Endothelial cell of umbilical vein (primary cell): ENCODE data around the gene ATP6V0C. TPM values are rescaled to one million over a fixed set of nuclear protein-coding genes. Genes with fewer than 3 reads are reported as not detected.

Source experiments
- Bru-seq: library from RNA; stranded (reverse); fragments of 400-500 nt; gene quantifications from one replicate; lab custom pipeline; 2021; lab: Mats Ljungman, UMichigan
- BruChase-seq, 2 experiments: library from RNA; stranded (reverse); fragments of 400-500 nt; gene quantifications; one replicate each; lab custom pipeline; 2021; lab: Mats Ljungman, UMichigan
- BruUV-seq: library from RNA; stranded (reverse); fragments of 400-500 nt; replicated peaks from 2 replicates; lab custom pipeline; 2021; lab: Mats Ljungman, UMichigan
- CTCF ChIA-PET: fragments of 300-600, 350-600 bp; sonication (Branson Sonifier 250); formaldehyde crosslinking; loops from one replicate; lab custom pipeline; 2021; ENCODE audit warnings: antibody characterized with exemption, inconsistent platforms; lab: Charles Lee
- POLR2A ChIA-PET: fragments of 300-600, 350-600 bp; sonication (Branson Sonifier 250); formaldehyde crosslinking; loops from one replicate; lab custom pipeline; 2021; ENCODE audit warnings: antibody characterized with exemption, inconsistent platforms; lab: Charles Lee
- DNase-seq: peaks from one replicate; pipeline ENCODE4 v3.0.0-alpha.2; 2011; ENCODE audit warnings: low read depth, low spot score
- FAIRE-seq: peaks from 2 replicates; lab custom pipeline; 2011; peaks lifted over from hg19 to GRCh38; lab: Jason Lieb, UNC
- H2AFZ ChIP-seq: 2 replicates; pipeline ENCODE4 v1.6.0; 2012; ENCODE audit warnings: low read depth, low read length, control low read depth, inconsistent platforms
- H3K27ac ChIP-seq: 2 replicates; pipeline ENCODE4 v1.5.1; 2011; ENCODE audit warnings: low read depth, mild to moderate bottlenecking, control low read depth, low read length, moderate library complexity; ENCODE audit not compliant: insufficient read depth
- H3K27me3 ChIP-seq, 2 experiments: 2 replicates each; pipeline versions ENCODE4 v1.6.0 to v1.6.1; 2011; ENCODE audit warnings: low read length in 2 of 2, mixed read lengths in 1 of 2; ENCODE audit not compliant: control insufficient read depth in 2 of 2, insufficient read depth in 2 of 2
- H3K36me3 ChIP-seq, 2 experiments: 2 replicates in 1 of 2; 3 replicates in 1 of 2; pipeline ENCODE4 v1.5.1; 2011; ENCODE audit warnings: low read length in 2 of 2, mild to moderate bottlenecking in 1 of 2, moderate library complexity in 1 of 2; ENCODE audit not compliant: control insufficient read depth in 2 of 2, insufficient read depth in 2 of 2; ENCODE audit errors: extremely low read depth in 1 of 2
- H3K4me1 ChIP-seq: 3 replicates; pipeline ENCODE4 v1.5.1; 2011; ENCODE audit warnings: mild to moderate bottlenecking, low read length; ENCODE audit not compliant: control insufficient read depth, insufficient read depth; ENCODE audit errors: extremely low read depth
- H3K4me2 ChIP-seq: 2 replicates; pipeline ENCODE4 v1.6.1; 2011; ENCODE audit warnings: low read length, control low read depth, mixed read lengths; ENCODE audit not compliant: insufficient read depth
- H3K4me3 ChIP-seq, 3 experiments: fragments of 200-600 bp in 1 of 3; sonication (generic), shearing (Covaris generic) in 1 of 3; replicated peaks in 1 of 3; 2 replicates each; pipeline ENCODE4 v1.5.1; 2011 to 2016; ENCODE audit warnings: control low read depth in 3 of 3, low read length in 3 of 3, mild to moderate bottlenecking in 2 of 3, inconsistent platforms in 1 of 3, low read depth in 1 of 3, moderate library complexity in 1 of 3; ENCODE audit not compliant: insufficient read depth in 1 of 3
- H3K79me2 ChIP-seq: 2 replicates; pipeline ENCODE4 v1.6.0; 2012; ENCODE audit warnings: low read length, inconsistent platforms; ENCODE audit not compliant: control insufficient read depth, insufficient read depth
- H3K9ac ChIP-seq: replicated peaks from 2 replicates; pipeline ENCODE3; 2011; ENCODE audit warnings: low read length, control low read depth; ENCODE audit not compliant: insufficient read depth; ENCODE audit errors: extremely low read depth
- H3K9me1 ChIP-seq: replicated peaks from 3 replicates; pipeline ENCODE4 v1.6.0; 2011; ENCODE audit warnings: mild to moderate bottlenecking, low read length; ENCODE audit not compliant: control insufficient read depth, insufficient read depth; ENCODE audit errors: extremely low read depth
- H3K9me3 ChIP-seq: replicated peaks from 2 replicates; pipeline ENCODE4 v1.5.1; 2012; ENCODE audit warnings: low read length, inconsistent platforms; ENCODE audit not compliant: control insufficient read depth, insufficient read depth
- H4K20me1 ChIP-seq: replicated peaks from 2 replicates; pipeline ENCODE3; 2011; ENCODE audit warnings: mild to moderate bottlenecking, low read length; ENCODE audit not compliant: control insufficient read depth, insufficient read depth; ENCODE audit errors: extremely low read depth
- CTCF ChIP-seq, 2 donors: IDR thresholded peaks; 1 replicate in 1 of 2; 2 replicates in 1 of 2; pipeline ENCODE4 v1.5.1; 2011; ENCODE audit warnings: low read length in 2 of 2, mild to moderate bottlenecking in 2 of 2, moderate library complexity in 2 of 2, control low read depth in 1 of 2, inconsistent platforms in 1 of 2, low read depth in 1 of 2; ENCODE audit not compliant: insufficient read depth in 1 of 2; ENCODE audit errors: extremely low read depth in 1 of 2
- EZH2 ChIP-seq: IDR thresholded peaks from 2 replicates; pipeline ENCODE4 v1.6.1; 2012; ENCODE audit warnings: borderline replicate concordance, low read depth, mild to moderate bottlenecking, moderate library complexity, low read length, inconsistent platforms; ENCODE audit not compliant: severe bottlenecking
- FOS ChIP-seq: IDR thresholded peaks from 2 replicates; pipeline ENCODE4 v1.6.1; 2011; ENCODE audit warnings: mild to moderate bottlenecking, low read length, moderate library complexity, borderline replicate concordance; ENCODE audit not compliant: insufficient read depth
- GATA2 ChIP-seq: IDR thresholded peaks from 2 replicates; pipeline ENCODE4 v1.7.0; 2011; ENCODE audit warnings: low read depth, mild to moderate bottlenecking, moderate library complexity, mixed read lengths, low read length; ENCODE audit not compliant: insufficient read length, insufficient read depth
- JUN ChIP-seq: IDR thresholded peaks from 2 replicates; pipeline ENCODE4 v1.6.1; 2011; ENCODE audit warnings: borderline replicate concordance, low read depth; ENCODE audit not compliant: insufficient read length, insufficient read depth
- MAX ChIP-seq: IDR thresholded peaks from 2 replicates; pipeline ENCODE4 v1.6.1; 2011; ENCODE audit not compliant: insufficient read depth, insufficient read length
- MYC ChIP-seq: IDR thresholded peaks from one replicate; pipeline ENCODE4 v1.6.1; 2011; ENCODE audit warnings: mild to moderate bottlenecking, low read depth, low read length
- POLR2A ChIP-seq: IDR thresholded peaks from 2 replicates; pipeline ENCODE4 v1.6.1; 2012; ENCODE audit warnings: low read depth, mild to moderate bottlenecking, control low read depth, low read length
- POLR2AphosphoS5 ChIP-seq: IDR thresholded peaks from 2 replicates; pipeline ENCODE4 v1.6.1; 2012; ENCODE audit warnings: low read depth, mild to moderate bottlenecking, control low read depth, low read length, moderate library complexity; ENCODE audit not compliant: insufficient read depth
- dilution Hi-C: fragments of 300-500 bp; cut with MboI; formaldehyde crosslinking; loops from one replicate; pipeline ENCODE4 v1.15.0; 2019; ENCODE audit warnings: low sequenced_read_pairs; ENCODE audit not compliant: extremely low pct_ligation_motif_present
- intact Hi-C: fragments of 100-400 bp; cut with micrococcal nuclease; formaldehyde crosslinking; loops from one replicate; pipeline ENCODE4 v1.10.0; 2022
- long read RNA-seq: library from polyadenylated mRNA; stranded (forward); transcript quantifications from one replicate; pipeline ENCODE4 v2.0.0, GENCODE V29; 2021
- polyA minus RNA-seq, 3 experiments: library from RNA; depleted of rRNA, polyadenylated mRNA; stranded (reverse); fragments of >200 nt; gene quantifications; 1 replicate in 1 of 3; 2 replicates in 2 of 3; pipeline ENCODE4 v1.2.3, GENCODE V29; 2011
- polyA plus RNA-seq, 4 experiments: library from polyadenylated mRNA; depleted of rRNA in 3 of 4; stranded (reverse) in 3 of 4; unstranded in 1 of 4; fragments of >200 nt; gene quantifications; 2 replicates each; pipeline versions ENCODE4 v1.2.1 to v1.2.3, GENCODE V29; 2011 to 2012; ENCODE audit warnings: missing spikeins in 1 of 4
- total RNA-seq: library from RNA; stranded (reverse); gene quantifications from 2 replicates; pipeline ENCODE4 v1.2.3, GENCODE V29; 2021

The ATP6V0C gene
- total RNA-seq, result 187 and 194 TPM in 2 replicates
- 122 and 146 TPM in 2 replicates for polyA plus RNA-seq
- 82.0 and 82.5 TPM in 2 replicates for polyA plus RNA-seq (2011; cell fraction: cytosol; rRNA removed)
- polyA plus RNA-seq (2011; cell fraction: nucleus; rRNA removed), result 37.3 and 44.2 TPM in 2 replicates
- 209 and 256 TPM in 2 replicates for polyA plus RNA-seq (2012)
- 31.4 and 43.3 TPM in 2 replicates for polyA minus RNA-seq
- 112 TPM for polyA minus RNA-seq (2011; cell fraction: cytosol; rRNA and poly(A)+ RNA removed)
- 19.4 and 31.2 TPM in 2 replicates for polyA minus RNA-seq (2011; cell fraction: nucleus; rRNA and poly(A)+ RNA removed)
- percentile 56 among the genes with signal in this experiment for Bru-seq, nascent RNA
- BruChase-seq, experiment 1, labeled RNA remaining after a 6-hour chase, result percentile 64 among the genes with signal in this experiment
- BruChase-seq, experiment 2, labeled RNA remaining after a 2-hour chase, result percentile 49 among the genes with signal in this experiment
- long read RNA-seq, transcript ATP6V0C-201 (3 exons, 1,175 nt), result major isoform, 208 of 213 reads
- long read RNA-seq, partial matches to known transcripts, result 0 of 213 reads
- long read RNA-seq, other reads (novel, unspliced or antisense), result 0 of 213 reads

- H3K4me1 ChIP-seq, result peaks cover 23% of the 10 kb centered on the region
- H3K4me2 ChIP-seq, result peak within 1 kb of the TSS; percentile 89
- no peak for TF ChIP-seq JUN
- peak; percentile 96 for TF ChIP-seq POLR2A
- peak; percentile 99 for TF ChIP-seq POLR2AphosphoS5
- no peak for TF ChIP-seq MYC
- no peak for TF ChIP-seq CTCF (IDR thresholded peaks at IDR 0.05; ENCODE audit: extremely low read depth in 1 of 2, insufficient read depth in 1 of 2, low read depth in 1 of 2, low read length in 2 of 2)
- no peak for TF ChIP-seq GATA2
- no peak for TF ChIP-seq EZH2
- TF ChIP-seq MAX, result peak; percentile 79
- no peak for TF ChIP-seq FOS
- H3K9me3 ChIP-seq, result no peaks in the 10 kb centered on the region
- H3K36me3 ChIP-seq, result no peaks in the 10 kb centered on the region
- BruUV-seq, result no TSS peak
- H3K27ac ChIP-seq, result peak within 1 kb of the TSS; percentile 72
- H3K4me3 ChIP-seq, result peak within 1 kb of the TSS; percentile 52 to 91 (median 73)
- H3K27me3 ChIP-seq, result no peaks in the 10 kb centered on the region
- CTCF ChIA-PET, result no interaction called here
- peaks cover 48% of the 10 kb centered on the region for H3K79me2 ChIP-seq
- intact Hi-C loops (no loop called here), dilution Hi-C loops (no loop called here)
- H4K20me1 ChIP-seq, result peaks cover 2% of the 10 kb centered on the region
- FAIRE-seq (peak; percentile 77), DNase-seq (peak; percentile 76)
- POLR2A ChIA-PET, result no interaction called here
- H3K9ac ChIP-seq, result peak within 1 kb of the TSS; percentile 88
- H3K9me1 ChIP-seq, result no peaks in the 10 kb centered on the region
- peak within 1 kb of the TSS; percentile 75 for H2AFZ ChIP-seq
These were observed at the start of gene ATP6V0C for GRCh38 chr16:2513405-2514332. ATP6V0C (plus strand) TSS chr16:2513952; CDS start chr16:2514104, 152 bp downstream.
